Transverse colon (tissue), 4 donors: ENCODE data around the gene ABO. TPM values are rescaled to one million over a fixed set of nuclear protein-coding genes. Genes with fewer than 3 reads are reported as not detected.
"Not testable (repeated sequence)": the region's sequence is repeated elsewhere in the genome, so short reads cannot be mapped to it uniquely, and the experiment has no call there.

ENCODE experiments used
- DNase-seq: peaks from one replicate; pipeline ENCODE4 v3.0.0-alpha.2; 2019
- H3K27ac ChIP-seq, 4 donors: fragments of 200-600 bp; sonication (generic); 2 replicates each; pipeline ENCODE4 v1.5.1; 2016 to 2018; ENCODE audit warnings: inconsistent platforms in 4 of 4
- H3K27me3 ChIP-seq: fragments of 200-600 bp; sonication (generic); 2 replicates; pipeline ENCODE4 v1.5.1; 2017; ENCODE audit warnings: inconsistent platforms
- H3K36me3 ChIP-seq, 4 donors: fragments of 200-600 bp; sonication (generic); 2 replicates each; pipeline ENCODE4 v1.5.1; 2017 to 2019; ENCODE audit warnings: inconsistent platforms in 4 of 4
- H3K4me1 ChIP-seq, 4 donors: fragments of 200-600 bp; sonication (generic); 2 replicates each; pipeline ENCODE4 v1.5.1; 2017 to 2020; ENCODE audit warnings: inconsistent platforms in 4 of 4
- H3K4me3 ChIP-seq, 4 donors: fragments of 200-600 bp; sonication (generic); 1 replicate in 1 of 4; 2 replicates in 3 of 4; pipeline versions ENCODE4 v1.5.1 to v1.6.1; 2017 to 2019; ENCODE audit warnings: inconsistent platforms in 4 of 4
- H3K9me3 ChIP-seq, 2 donors: fragments of 200-600 bp; sonication (generic); 2 replicates each; pipeline ENCODE4 v1.5.1; 2017 to 2019; ENCODE audit warnings: inconsistent platforms in 2 of 2
- EP300 ChIP-seq: sonication (generic); formaldehyde crosslinking; IDR thresholded peaks from one replicate; pipeline ENCODE4 v1.6.1; 2017; ENCODE audit warnings: antibody characterized with exemption, low read depth
- POLR2A ChIP-seq: fragments of 450-650 bp; IDR thresholded peaks from one replicate; pipeline ENCODE4 v1.6.1; 2016; ENCODE audit warnings: antibody characterized with exemption, mild to moderate bottlenecking, moderate library complexity
- POLR2AphosphoS5 ChIP-seq, 3 donors: sonication (generic); formaldehyde crosslinking; IDR thresholded peaks; one replicate each; pipeline ENCODE4 v1.6.1; 2016; ENCODE audit warnings: antibody characterized with exemption in 3 of 3
- WGBS, 2 donors: methylation state at CpG; one replicate each; pipeline ENCODE4 v1.1.5; 2018; ENCODE audit warnings: low coverage in 1 of 2; 5-methylcytosine and 5-hydroxymethylcytosine counted together
- in situ Hi-C, 4 donors: fragments of 200-750 bp; cut with MboI; loops; one replicate each; pipeline versions ENCODE4 v1.15.0 to v1.15.1; 2017; ENCODE audit warnings: low sequenced_read_pairs in 3 of 4, low pct_ligation_motif_present in 1 of 4, low pct_unique_long_range_greater_than_20kb in 1 of 4
- intact Hi-C: fragments of 100-400 bp; cut with DNase I; formaldehyde crosslinking; loops from one replicate; pipeline ENCODE4 v1.15.1; 2023; ENCODE audit warnings: low total_unique reads
- total RNA-seq, 4 donors: library from RNA; depleted of rRNA; stranded (reverse); fragments of >200 nt; gene quantifications; one replicate each; pipeline ENCODE4 v1.1.0, GENCODE V29; 2016
- TF ChIP-seq, protein P1 (sequence below), 5 experiments: fragments of 200-600 bp in 3 of 5; fragments of 450-650 bp in 2 of 5; sonication (generic) in 3 of 5; IDR thresholded peaks; 1 replicate in 2 of 5; 2 replicates in 3 of 5; pipeline ENCODE4 v1.5.1; 2016 to 2017; ENCODE audit warnings: antibody characterized with exemption in 5 of 5, inconsistent platforms in 3 of 5, mild to moderate bottlenecking in 2 of 5, moderate library complexity in 1 of 5

ABO gene
- total RNA-seq, 4 donors from 2014 or later = 77.4 to 199 (median 141) TPM

DNA sequence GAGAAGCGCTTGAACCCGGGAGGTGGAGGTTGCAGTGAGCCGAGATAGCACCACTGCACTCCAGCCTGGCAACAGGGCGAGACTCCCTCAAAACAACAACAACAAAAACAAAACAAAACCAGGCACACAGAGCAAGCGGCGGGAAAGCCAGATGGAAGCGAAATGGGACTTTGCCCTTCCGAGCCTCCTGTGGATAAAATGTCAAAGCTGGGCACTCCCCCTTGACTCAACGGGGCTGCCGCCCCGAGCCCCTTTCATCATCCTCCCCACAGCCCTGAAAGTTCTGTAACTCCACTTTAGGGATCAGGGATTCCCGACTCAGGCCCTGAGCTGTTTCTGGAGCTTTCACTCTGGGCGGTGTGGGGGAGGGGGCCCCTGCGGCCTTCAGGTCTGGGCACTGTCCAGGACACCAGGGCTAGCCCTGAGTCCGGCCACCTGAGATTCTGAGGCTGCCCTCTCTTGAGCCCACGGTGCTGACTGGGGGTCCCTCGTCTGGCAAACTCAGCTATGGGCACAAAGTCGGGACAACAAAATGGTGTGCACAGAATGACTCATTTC lies 35.4 kb downstream of the ABO start:
- H3K27me3 ChIP-seq = no peaks in the 10 kb centered on the region
- peak; percentile 34 for DNase-seq
- intact Hi-C loops = no loop called here
- in situ Hi-C loops = no loop called here
- H3K9me3 ChIP-seq = no peaks in the 10 kb centered on the region
- TF ChIP-seq POLR2AphosphoS5 (IDR thresholded peaks at IDR 0.05) (no peak), EP300 (no peak), POLR2A (no peak)
- peak overlapping the region in 2 of 4 donors; percentile 26 to 45 for H3K4me3 ChIP-seq
- H3K27ac ChIP-seq = peak overlapping the region; percentile 66 to 80 (median 75)
- 64 to 65% methylated on average over 4 to 18 of the region's 18 CpGs for WGBS, 2 donors
- no peaks in the 10 kb centered on the region for H3K36me3 ChIP-seq
- peaks cover 10 to 34% (median 19%) of the 10 kb centered on the region in 4 donors for H3K4me1 ChIP-seq

DNA sequence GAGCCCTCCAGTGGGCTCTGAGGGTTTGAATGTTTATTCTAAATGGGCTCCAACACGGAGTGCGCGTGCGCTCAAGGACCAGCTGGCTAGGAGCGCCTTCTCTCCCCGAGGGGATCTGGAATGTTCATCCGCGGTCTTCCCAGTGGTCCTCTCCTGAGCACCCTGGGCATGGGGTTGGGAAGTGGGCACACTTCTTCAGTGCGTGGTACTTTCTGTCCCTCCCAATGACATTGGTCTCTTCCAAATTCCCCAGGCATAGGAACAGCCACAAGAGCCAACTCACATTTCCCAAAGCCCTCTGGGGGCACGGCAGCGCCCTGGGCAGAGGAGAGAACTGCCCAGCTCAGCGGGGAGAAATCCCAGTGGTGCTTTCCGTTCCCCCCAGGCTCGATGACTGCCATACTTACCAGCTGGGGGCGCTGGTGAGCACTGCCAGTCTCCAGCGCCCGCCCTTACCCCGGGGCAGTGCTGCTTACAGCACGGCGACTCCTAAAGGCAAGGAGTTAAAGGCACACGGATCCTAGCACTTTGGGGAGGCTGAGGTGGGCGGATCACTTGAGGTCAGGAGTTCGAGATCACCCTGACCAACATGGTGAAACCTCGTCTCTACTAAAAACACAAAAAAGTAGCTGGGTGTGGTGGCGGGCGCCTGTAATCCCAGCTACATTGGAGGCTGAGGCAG lies 36.0 kb downstream of the ABO start:
- Histone ChIP-seq H3K9me3 (no peaks in the 10 kb centered on the region), H3K27me3 (no peaks in the 10 kb centered on the region), H3K4me1 (peaks cover 10 to 34% (median 19%) of the 10 kb centered on the region in 4 donors), H3K36me3 (no peaks in the 10 kb centered on the region), H3K27ac (peak overlapping the region; percentile 66 to 80 (median 75)), H3K4me3 (peak overlapping the region in 3 of 4 donors; percentile 12 to 45 (median 26))
- in situ Hi-C loops (no loop called here), intact Hi-C loops (loop anchor here (1.0 kb wide), 1 partner anchor 38 kb away; no protein-coding TSS in a partner anchor)
- WGBS, 2 donors = 19% methylated on average over 26 of the region's 26 CpGs; no CpG with 5 or more reads in 1 of the 2 donors
- DNase-seq = peak; percentile 87
- TF ChIP-seq POLR2AphosphoS5 (IDR thresholded peaks at IDR 0.05) (no peak), EP300 (no peak), POLR2A (peak; percentile 12)
- TF ChIP-seq, protein P1, sequence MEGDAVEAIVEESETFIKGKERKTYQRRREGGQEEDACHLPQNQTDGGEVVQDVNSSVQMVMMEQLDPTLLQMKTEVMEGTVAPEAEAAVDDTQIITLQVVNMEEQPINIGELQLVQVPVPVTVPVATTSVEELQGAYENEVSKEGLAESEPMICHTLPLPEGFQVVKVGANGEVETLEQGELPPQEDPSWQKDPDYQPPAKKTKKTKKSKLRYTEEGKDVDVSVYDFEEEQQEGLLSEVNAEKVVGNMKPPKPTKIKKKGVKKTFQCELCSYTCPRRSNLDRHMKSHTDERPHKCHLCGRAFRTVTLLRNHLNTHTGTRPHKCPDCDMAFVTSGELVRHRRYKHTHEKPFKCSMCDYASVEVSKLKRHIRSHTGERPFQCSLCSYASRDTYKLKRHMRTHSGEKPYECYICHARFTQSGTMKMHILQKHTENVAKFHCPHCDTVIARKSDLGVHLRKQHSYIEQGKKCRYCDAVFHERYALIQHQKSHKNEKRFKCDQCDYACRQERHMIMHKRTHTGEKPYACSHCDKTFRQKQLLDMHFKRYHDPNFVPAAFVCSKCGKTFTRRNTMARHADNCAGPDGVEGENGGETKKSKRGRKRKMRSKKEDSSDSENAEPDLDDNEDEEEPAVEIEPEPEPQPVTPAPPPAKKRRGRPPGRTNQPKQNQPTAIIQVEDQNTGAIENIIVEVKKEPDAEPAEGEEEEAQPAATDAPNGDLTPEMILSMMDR (IDR thresholded peaks at IDR 0.05) = peak; percentile 67 to 95 (median 89)

DNA sequence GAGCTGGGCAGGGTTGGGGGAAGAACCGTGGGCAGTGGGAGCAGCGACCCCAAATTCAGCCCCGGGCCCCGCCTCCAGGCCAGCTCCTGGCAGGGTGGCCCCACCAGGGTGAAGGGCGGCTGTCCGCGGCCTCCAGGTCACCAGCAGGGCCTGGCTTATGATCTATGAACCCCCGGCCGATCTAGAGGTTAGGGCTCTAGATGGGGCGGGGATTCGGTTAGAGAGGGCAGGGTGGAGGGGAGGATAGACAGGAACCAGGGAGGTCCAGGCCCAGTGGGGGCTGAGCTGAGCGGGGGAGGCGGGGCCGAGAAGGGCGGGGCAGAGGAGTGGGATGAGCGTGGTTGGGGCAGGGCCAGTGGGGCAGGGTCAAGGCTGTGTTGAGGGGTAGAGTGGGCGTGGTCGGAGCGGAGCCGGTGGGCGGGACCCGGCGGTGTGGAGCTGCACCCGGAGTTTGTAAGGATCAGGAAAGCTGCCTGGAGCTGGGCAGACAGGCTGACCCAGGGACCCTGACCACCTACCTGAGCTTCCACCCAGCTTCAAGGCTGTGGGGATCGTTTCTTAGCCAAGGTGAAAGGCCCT lies 36.6 kb downstream of the ABO start:
- intact Hi-C loops (loop anchor here (1.0 kb wide), 1 partner anchor 39 kb away; no protein-coding TSS in a partner anchor), in situ Hi-C loops (no loop called here)
- Histone ChIP-seq H3K27ac (peak overlapping the region; percentile 66 to 80 (median 75)), H3K9me3 (no peaks in the 10 kb centered on the region), H3K36me3 (no peaks in the 10 kb centered on the region), H3K4me1 (peaks cover 10 to 34% (median 19%) of the 10 kb centered on the region in 4 donors), H3K27me3 (no peaks in the 10 kb centered on the region), H3K4me3 (peak overlapping the region in 3 of 4 donors; percentile 12 to 45 (median 26))
- TF ChIP-seq POLR2A = no peak
- TF ChIP-seq, protein P1 (IDR thresholded peaks at IDR 0.05) = no peak
- peak in 2 of 3 donors; percentile 11 to 23 for TF ChIP-seq POLR2AphosphoS5 (IDR thresholded peaks at IDR 0.05)
- WGBS, 2 donors = 17% methylated on average over 25 of the region's 25 CpGs; no CpG with 5 or more reads in 1 of the 2 donors
- peak; percentile 94 for DNase-seq

DNA sequence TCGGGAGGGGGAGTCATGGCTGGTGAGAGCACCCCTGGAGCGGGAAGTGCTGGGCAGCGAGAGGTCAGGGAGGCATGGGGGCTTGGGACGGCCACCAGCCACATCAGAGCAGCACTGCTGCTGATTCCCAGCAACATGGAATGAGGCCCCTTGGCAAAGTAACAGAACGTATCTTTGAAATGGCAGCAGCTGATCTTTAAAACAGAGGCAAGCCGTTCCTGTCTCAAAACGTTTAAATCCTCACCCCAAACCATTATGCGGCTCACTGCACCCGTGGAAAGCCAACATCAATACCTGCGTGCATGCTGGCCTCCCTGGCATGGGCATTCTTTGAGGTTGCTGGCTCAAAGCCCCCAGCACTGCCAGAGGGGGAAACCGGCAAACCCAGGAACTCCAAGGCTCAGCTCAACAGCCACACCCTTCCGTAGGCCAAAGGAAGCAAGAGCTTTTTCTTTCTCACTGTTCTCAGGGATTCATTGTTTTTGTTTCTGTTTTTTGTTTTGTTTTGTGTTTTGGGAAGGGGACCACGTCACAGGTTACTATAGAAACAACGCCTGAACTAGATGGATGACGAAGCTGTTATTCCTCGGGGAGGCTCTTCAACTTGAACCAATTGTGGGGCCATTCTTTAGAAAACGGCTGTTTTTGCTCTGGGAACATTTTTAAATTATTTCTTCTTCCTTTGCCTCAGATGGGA lies 37.8 kb downstream of the ABO start:
- TF ChIP-seq POLR2A (no peak), EP300 (no peak), POLR2AphosphoS5 (IDR thresholded peaks at IDR 0.05) (no peak)
- TF ChIP-seq, protein P1 (IDR thresholded peaks at IDR 0.05) = no peak
- no peak for DNase-seq
- 51 to 74% methylated on average over 5 to 17 of the region's 17 CpGs for WGBS, 2 donors
- Histone ChIP-seq H3K27me3 (no peaks in the 10 kb centered on the region), H3K4me1 (peaks cover 10 to 35% (median 20%) of the 10 kb centered on the region in 4 donors), H3K9me3 (no peaks in the 10 kb centered on the region), H3K36me3 (no peaks in the 10 kb centered on the region), H3K27ac (peak overlapping the region; percentile 66 to 80 (median 75)), H3K4me3 (no peak overlapping the region)
- intact Hi-C loops (no loop called here), in situ Hi-C loops (no loop called here)

DNA sequence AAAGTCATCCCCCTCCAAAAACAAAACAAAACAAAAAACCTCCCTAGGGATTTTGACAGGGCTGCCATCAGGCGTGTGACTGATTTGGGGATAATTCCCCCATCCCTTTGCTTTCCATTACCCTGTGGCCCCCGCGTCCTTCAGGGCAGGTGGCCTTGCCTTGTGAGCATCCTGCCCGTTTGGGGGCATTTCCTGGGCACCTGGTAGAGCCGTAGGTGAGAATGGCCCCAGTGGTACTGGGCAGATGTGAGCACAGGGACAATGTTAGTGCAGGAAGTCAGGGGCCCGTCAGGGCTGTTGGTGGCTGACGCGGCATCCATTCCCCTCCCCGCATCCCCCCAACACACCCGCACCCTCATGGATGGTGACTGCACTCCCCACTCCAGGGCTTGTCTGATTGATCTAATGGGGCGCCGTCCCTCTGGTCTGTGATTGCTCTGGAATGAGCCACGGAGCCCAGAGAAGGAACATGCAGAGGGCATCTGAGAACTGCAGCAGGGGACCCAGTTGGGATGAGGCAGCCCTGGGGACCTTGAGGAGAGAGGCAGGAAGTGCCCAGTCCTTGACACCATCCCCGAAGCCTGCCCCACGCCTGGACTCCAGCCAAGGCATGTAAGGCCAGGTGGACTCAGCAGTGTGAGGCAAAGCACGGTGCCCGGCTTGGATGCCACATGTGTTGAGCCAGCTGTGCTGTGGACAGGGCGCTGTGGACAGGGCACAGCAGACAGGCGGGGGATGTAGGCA lies 38.5 kb downstream of the ABO start:
- H3K4me3 ChIP-seq, H3K27me3 ChIP-seq, DNase-seq, intact Hi-C loops, H3K36me3 ChIP-seq, in situ Hi-C loops, H3K9me3 ChIP-seq: not testable (repeated sequence)
- 71% methylated on average over 19 of the region's 19 CpGs; no CpG with 5 or more reads in 1 of the 2 donors for WGBS, 2 donors
- Histone ChIP-seq H3K27ac (peak overlapping the region; percentile 45 to 80 (median 75)), H3K4me1 (peaks cover 10 to 40% (median 22%) of the 10 kb centered on the region in 4 donors)
